Measurements from ENCODE around the gene ACTRT2. TPM values are rescaled to one million over a fixed set of nuclear protein-coding genes. Genes with fewer than 3 reads are reported as not detected.
A peak's percentile ranks its signal among the peaks of the same experiment; 100 is the strongest.

Gene ACTRT2
- total RNA-seq, 1 experiment from 2014 or later: not detected

DNA sequence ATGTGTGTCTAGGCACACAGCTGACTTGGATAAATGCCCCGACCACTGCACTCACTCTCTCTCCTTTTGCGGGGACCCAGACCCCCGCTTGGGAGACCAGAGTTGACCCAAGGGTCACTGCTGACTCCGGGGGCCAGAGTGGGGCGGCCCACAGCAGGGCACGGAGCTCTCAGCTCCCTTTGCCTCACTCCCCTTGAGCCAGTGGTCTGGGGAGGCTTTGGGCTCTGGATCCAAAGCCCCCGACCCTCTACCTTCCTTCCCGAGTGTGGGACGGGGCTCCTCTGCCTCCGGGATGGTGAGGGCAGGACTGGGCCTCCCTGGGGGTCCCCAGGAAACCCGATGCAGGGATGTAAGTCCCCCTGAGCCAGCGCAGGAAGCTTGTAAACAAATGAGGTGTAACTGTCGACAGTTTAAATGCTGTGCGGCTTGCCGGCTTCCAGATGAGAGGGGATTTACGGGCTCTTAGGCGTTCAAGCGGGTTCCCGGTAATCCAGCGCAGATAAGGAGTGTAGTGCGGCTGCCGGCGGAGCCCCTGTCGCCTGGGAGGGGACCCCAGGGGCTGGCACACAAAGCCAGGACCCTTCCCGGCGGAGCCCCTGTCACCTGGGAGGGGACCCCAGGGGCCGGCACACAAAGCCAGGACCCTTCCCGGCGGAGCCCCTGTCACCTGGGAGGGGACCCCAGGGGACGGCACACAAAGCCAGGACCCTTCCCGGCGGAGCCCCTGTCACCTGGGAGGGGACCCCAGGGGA, 7.4 kb downstream of the ACTRT2 start:
- H3K27me3 ChIP-seq (ENCODE audit: low read length): peaks cover 80% of the 10 kb centered on the region
- TF ChIP-seq, protein P1, sequence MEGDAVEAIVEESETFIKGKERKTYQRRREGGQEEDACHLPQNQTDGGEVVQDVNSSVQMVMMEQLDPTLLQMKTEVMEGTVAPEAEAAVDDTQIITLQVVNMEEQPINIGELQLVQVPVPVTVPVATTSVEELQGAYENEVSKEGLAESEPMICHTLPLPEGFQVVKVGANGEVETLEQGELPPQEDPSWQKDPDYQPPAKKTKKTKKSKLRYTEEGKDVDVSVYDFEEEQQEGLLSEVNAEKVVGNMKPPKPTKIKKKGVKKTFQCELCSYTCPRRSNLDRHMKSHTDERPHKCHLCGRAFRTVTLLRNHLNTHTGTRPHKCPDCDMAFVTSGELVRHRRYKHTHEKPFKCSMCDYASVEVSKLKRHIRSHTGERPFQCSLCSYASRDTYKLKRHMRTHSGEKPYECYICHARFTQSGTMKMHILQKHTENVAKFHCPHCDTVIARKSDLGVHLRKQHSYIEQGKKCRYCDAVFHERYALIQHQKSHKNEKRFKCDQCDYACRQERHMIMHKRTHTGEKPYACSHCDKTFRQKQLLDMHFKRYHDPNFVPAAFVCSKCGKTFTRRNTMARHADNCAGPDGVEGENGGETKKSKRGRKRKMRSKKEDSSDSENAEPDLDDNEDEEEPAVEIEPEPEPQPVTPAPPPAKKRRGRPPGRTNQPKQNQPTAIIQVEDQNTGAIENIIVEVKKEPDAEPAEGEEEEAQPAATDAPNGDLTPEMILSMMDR (conservative IDR thresholded peaks at IDR 0.05; ENCODE audit: low read depth, low read length): no peak
- TF ChIP-seq EZH2 (IDR thresholded peaks at IDR 0.05; ENCODE audit: low read length, unreplicated experiment) (peak; percentile 77), EZH2phosphoT487 (IDR thresholded peaks at IDR 0.05; ENCODE audit: borderline replicate concordance, low read length) (no peak)
- BruUV-seq (replicated peaks): no TSS peak
- no peaks in the 10 kb centered on the region; the same call in 1 of the 2 replicates for H4K20me1 ChIP-seq (ENCODE audit: low read length)
- no peak overlapping the region for H2AFZ ChIP-seq (ENCODE audit: low read length)
- no peaks in the 10 kb centered on the region for H3K9me2 ChIP-seq (replicated peaks; ENCODE audit: low read length)
- no peaks in the 10 kb centered on the region for H3K36me3 ChIP-seq (ENCODE audit: low read depth, low read length)
- ATAC-seq (no peak), DNase-seq (no peak)
- H3K9ac ChIP-seq (ENCODE audit: low read length): no peak overlapping the region
- H3K4me2 ChIP-seq (ENCODE audit: low read length): no peak overlapping the region
- intact Hi-C loops (cut with micrococcal nuclease): no loop called here
- no peaks in the 10 kb centered on the region for H3F3A ChIP-seq (ENCODE audit: low read length, unreplicated experiment)
- CTCF ChIA-PET: no interaction called here
- H3K27ac ChIP-seq (ENCODE audit: low read length): no peak overlapping the region
- H3K9me3 ChIP-seq (ENCODE audit: low read length): no peaks in the 10 kb centered on the region
- H3K4me3 ChIP-seq (ENCODE audit: low read length): no peak overlapping the region
- H3K79me2 ChIP-seq (ENCODE audit: low read length): no peaks in the 10 kb centered on the region
- POLR2A ChIA-PET (ENCODE audit: unreplicated experiment): no interaction called here
- no peaks in the 10 kb centered on the region for H3K4me1 ChIP-seq (ENCODE audit: insufficient read depth, low read length)

DNA sequence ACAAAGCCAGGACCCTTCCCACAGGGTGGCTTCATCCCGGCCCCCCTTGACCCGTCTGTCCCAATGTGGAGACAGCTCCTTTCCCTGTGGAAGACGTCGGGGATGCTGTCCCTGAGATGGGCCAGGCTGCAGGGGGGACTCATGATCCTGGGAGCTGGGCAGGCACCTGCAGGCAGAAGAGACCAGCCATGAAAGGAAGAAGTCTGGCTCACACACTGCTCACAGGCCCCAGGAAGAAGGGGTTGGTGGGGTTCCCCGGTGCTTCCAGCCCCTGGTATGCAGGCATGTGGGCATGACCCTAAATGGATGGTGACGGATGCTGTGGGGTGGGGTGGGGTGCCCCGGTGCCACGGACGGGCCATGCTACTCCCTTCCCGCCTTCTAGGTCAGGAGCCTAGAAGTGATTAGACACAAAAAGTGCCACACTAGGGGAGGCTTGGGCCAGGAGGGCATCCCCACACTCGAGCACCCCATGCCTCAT, 8.3 kb downstream of the ACTRT2 start:
- DNase-seq (no peak), ATAC-seq (no peak)
- Histone ChIP-seq H3K9me2 (replicated peaks; ENCODE audit: low read length) (no peaks in the 10 kb centered on the region), H3K27ac (ENCODE audit: low read length) (no peak overlapping the region), H3K79me2 (ENCODE audit: low read length) (no peaks in the 10 kb centered on the region), H2AFZ (ENCODE audit: low read length) (no peak overlapping the region), H3K9me3 (ENCODE audit: low read length) (no peaks in the 10 kb centered on the region), H3K27me3 (ENCODE audit: low read length) (peaks cover 80% of the 10 kb centered on the region), H3F3A (ENCODE audit: low read length, unreplicated experiment) (no peaks in the 10 kb centered on the region), H3K4me1 (ENCODE audit: insufficient read depth, low read length) (no peaks in the 10 kb centered on the region), H3K4me2 (ENCODE audit: low read length) (no peak overlapping the region), H3K4me3 (ENCODE audit: low read length) (no peak overlapping the region), H4K20me1 (ENCODE audit: low read length) (no peaks in the 10 kb centered on the region; the same call in 1 of the 2 replicates), H3K36me3 (ENCODE audit: low read depth, low read length) (no peaks in the 10 kb centered on the region), H3K9ac (ENCODE audit: low read length) (no peak overlapping the region)
- intact Hi-C loops (cut with micrococcal nuclease): no loop called here
- no TSS peak for BruUV-seq (replicated peaks)
- ChIA-PET POLR2A (ENCODE audit: unreplicated experiment) (no interaction called here), CTCF (no interaction called here)
- TF ChIP-seq EZH2phosphoT487 (IDR thresholded peaks at IDR 0.05; ENCODE audit: borderline replicate concordance, low read length) (no peak), EZH2 (IDR thresholded peaks at IDR 0.05; ENCODE audit: low read length, unreplicated experiment) (no peak)
- TF ChIP-seq, protein P1 (conservative IDR thresholded peaks at IDR 0.05; ENCODE audit: low read depth, low read length): no peak

DNA sequence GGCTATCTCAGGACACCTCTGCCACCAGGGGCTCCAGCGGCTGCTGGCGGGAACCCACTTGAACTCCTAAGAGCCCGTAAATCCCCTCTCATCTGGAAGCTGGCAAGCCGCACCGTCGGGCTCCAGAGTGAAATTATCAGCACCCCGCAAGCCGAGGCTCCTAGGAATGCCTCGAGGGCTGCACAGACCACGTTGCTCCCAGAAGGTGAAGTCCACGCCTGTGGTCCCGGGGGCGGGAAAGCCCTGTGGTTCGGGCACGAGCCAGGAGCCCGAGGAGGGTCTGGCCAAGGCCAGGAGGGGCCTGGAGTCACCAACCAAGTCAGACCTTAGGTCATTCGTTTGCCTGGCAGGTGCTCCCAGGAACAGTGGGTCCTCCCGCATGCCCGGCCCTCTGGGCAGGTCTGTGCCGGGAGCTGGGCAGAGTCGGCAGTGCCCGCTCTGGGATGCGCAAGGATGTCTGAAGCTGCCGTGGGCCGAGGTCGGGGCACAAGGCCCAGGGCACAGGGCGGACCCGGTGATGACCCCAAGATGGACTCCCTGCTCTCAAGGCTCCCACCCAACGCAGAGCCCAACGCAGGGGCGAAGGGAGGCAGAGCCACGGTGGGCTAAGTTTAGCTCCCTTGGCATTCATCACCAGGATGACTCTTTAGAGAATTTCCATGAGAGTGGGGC, 8.9 kb downstream of the ACTRT2 start:
- ChIA-PET POLR2A (ENCODE audit: unreplicated experiment) (no interaction called here), CTCF (no interaction called here)
- Histone ChIP-seq H3K27me3 (ENCODE audit: low read length) (peaks cover 85% of the 10 kb centered on the region), H3K9ac (ENCODE audit: low read length) (no peak overlapping the region), H3K36me3 (ENCODE audit: low read depth, low read length) (no peaks in the 10 kb centered on the region), H3K9me3 (ENCODE audit: low read length) (no peaks in the 10 kb centered on the region), H3F3A (ENCODE audit: low read length, unreplicated experiment) (no peaks in the 10 kb centered on the region), H3K4me1 (ENCODE audit: insufficient read depth, low read length) (no peaks in the 10 kb centered on the region), H3K4me3 (ENCODE audit: low read length) (no peak overlapping the region), H4K20me1 (ENCODE audit: low read length) (no peaks in the 10 kb centered on the region; the same call in 1 of the 2 replicates), H2AFZ (ENCODE audit: low read length) (no peak overlapping the region), H3K27ac (ENCODE audit: low read length) (no peak overlapping the region), H3K4me2 (ENCODE audit: low read length) (no peak overlapping the region), H3K79me2 (ENCODE audit: low read length) (no peaks in the 10 kb centered on the region), H3K9me2 (replicated peaks; ENCODE audit: low read length) (no peaks in the 10 kb centered on the region)
- DNase-seq: no peak
- no TSS peak for BruUV-seq (replicated peaks)
- no peak for TF ChIP-seq EZH2phosphoT487 (IDR thresholded peaks at IDR 0.05; ENCODE audit: borderline replicate concordance, low read length)
- TF ChIP-seq EZH2 (IDR thresholded peaks at IDR 0.05; ENCODE audit: low read length, unreplicated experiment): no peak
- TF ChIP-seq, protein P1 (conservative IDR thresholded peaks at IDR 0.05; ENCODE audit: low read depth, low read length): no peak
- intact Hi-C loops (cut with micrococcal nuclease): no loop called here
- ATAC-seq: no peak

Data from PC-3 (cell line).